Measurements from ENCODE around the gene CD2AP.

GRCh38 chr6:47455533-47456209 lies 21.9 kb upstream of the CD2AP start:
- TF ChIP-seq CTCF (IDR thresholded peaks at IDR 0.05) (no peak), POLR2A (IDR thresholded peaks at IDR 0.05) (no peak), POLR2AphosphoS5 (IDR thresholded peaks at IDR 0.05) (no peak)

Measured in breast epithelium (tissue), 3 donors.